ENCODE data around the gene DLST.

DNA sequence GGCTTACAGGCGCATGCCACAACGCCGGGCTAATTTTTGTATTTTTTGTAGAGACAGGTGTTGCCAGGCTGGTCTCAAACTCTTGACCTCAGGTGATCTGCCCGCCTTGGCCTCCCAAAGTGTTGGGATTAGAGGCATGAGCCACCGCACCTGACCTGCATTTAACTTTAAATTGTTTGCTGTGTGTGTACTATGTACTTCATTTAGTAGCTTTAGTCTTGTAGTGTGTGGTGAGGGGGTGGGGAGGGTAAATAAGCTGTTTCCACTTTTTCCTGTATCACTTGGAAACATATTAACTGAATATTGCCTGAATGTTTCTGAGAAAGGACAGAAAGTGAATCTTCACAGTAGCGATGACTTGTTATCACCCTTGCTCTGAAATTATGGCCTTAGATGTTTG lies 8.5 kb downstream of the DLST start:
- no peak for TF ChIP-seq REST (IDR thresholded peaks at IDR 0.05; ENCODE audit: insufficient read depth in 1 of 2, low read depth in 2 of 2, low read length in 1 of 2)
- TF ChIP-seq CTCF (IDR thresholded peaks at IDR 0.05): no peak
- TF ChIP-seq POLR2AphosphoS5 (IDR thresholded peaks at IDR 0.05; ENCODE audit: low read depth, low read length): no peak
- no peak for TF ChIP-seq SIN3A (IDR thresholded peaks at IDR 0.05; ENCODE audit: borderline replicate concordance, insufficient read depth, low read depth, low read length)
